ENCODE results near the gene MSN. TPM values are rescaled to one million over a fixed set of nuclear protein-coding genes. Genes with fewer than 3 reads are reported as not detected.
"Not testable (repeated sequence)": the region's sequence is repeated elsewhere in the genome, so short reads cannot be mapped to it uniquely, and the experiment has no call there.

MSN gene
- total RNA-seq, 4 donors from 2014 or later: 166 to 412 (median 274) TPM

- no peak for DNase-seq (ENCODE audit: low spot score)
- ATAC-seq (ENCODE audit: low FRiP score): no peak
- no peak for TF ChIP-seq CTCF (IDR thresholded peaks at IDR 0.05)
Observed at GRCh38 chrX:65757943-65758342, 90.5 kb downstream of the MSN start.

- no peak for ATAC-seq (ENCODE audit: low FRiP score)
- DNase-seq (ENCODE audit: low spot score): no peak
- no peak for TF ChIP-seq CTCF (IDR thresholded peaks at IDR 0.05)
Observed at GRCh38 chrX:65758505-65758904, 91.1 kb downstream of the MSN start.

- ATAC-seq (ENCODE audit: low FRiP score); DNase-seq (ENCODE audit: low spot score): not testable (repeated sequence)
Observed at GRCh38 chrX:65759525-65759924, 92.1 kb downstream of the MSN start.

- ATAC-seq (ENCODE audit: low FRiP score) (no peak), DNase-seq (ENCODE audit: low spot score) (no peak)
- no peak for TF ChIP-seq CTCF (IDR thresholded peaks at IDR 0.05)
Observed at GRCh38 chrX:65769564-65770292, 102.3 kb downstream of the MSN start.

- ATAC-seq (ENCODE audit: low FRiP score) (no peak), DNase-seq (ENCODE audit: low spot score) (no peak)
- no peak for TF ChIP-seq CTCF (IDR thresholded peaks at IDR 0.05)
Observed at GRCh38 chrX:65772842-65773241, 105.4 kb downstream of the MSN start.

- no peak for ATAC-seq (ENCODE audit: low FRiP score)
- no peak for TF ChIP-seq CTCF (IDR thresholded peaks at IDR 0.05)
- no peak for DNase-seq (ENCODE audit: low spot score)
Observed at GRCh38 chrX:65781845-65782244, 114.4 kb downstream of the MSN start.

- no peak for TF ChIP-seq CTCF (IDR thresholded peaks at IDR 0.05)
- DNase-seq (ENCODE audit: low spot score) (no peak), ATAC-seq (ENCODE audit: low FRiP score) (no peak)
Observed at GRCh38 chrX:65783746-65784145, 116.3 kb downstream of the MSN start.

Other genes starting within 250 kb of the MSN start
- gene LAS1L, start 132.9 kb upstream of the MSN start, total RNA-seq: 10 to 100 TPM; 15.0 to 32.4 (median 25.0) TPM

Measured in omental fat pad (tissue), 4 donors.